K562 (cell line): ENCODE data around the gene EFR3B. TPM values are rescaled to one million over a fixed set of nuclear protein-coding genes. Genes with fewer than 3 reads are reported as not detected.

Experiments
- ATAC-seq: fragments of 200-7000 bp; cut with Tn5 transposase; 3 replicates; pipeline ENCODE4 v1.9.1; 2020; ENCODE audit warnings: moderate library complexity
- BruUV-seq: library from RNA; stranded (reverse); fragments of 400-500 nt; replicated peaks from 2 replicates; lab custom pipeline; 2021; lab: Mats Ljungman, UMichigan
- CTCF ChIA-PET: fragments of 300-600 bp; formaldehyde crosslinking; extraction: SDS; loops from one replicate; lab custom pipeline; 2021; ENCODE audit warnings: low intra/inter-chr PET ratio; lab: Yijun Ruan, JAX
- POLR2A ChIA-PET: fragments of 300-600, 350-650 bp; sonication (Branson Sonifier 250); formaldehyde crosslinking; extraction: SDS; loops from one replicate; lab custom pipeline; 2021; ENCODE audit warnings: antibody characterized with exemption, inconsistent platforms; lab: Yijun Ruan, JAX
- DNase-seq, 4 experiments: peaks; one replicate each; pipeline versions ENCODE4 v3.0.0 to v3.0.0-alpha.2; 2011 to 2018; ENCODE audit warnings: low spot score in 3 of 4, mixed read lengths in 3 of 4; ENCODE audit errors: extremely low read depth in 1 of 4
- FAIRE-seq: peaks from 2 replicates; lab custom pipeline; 2011; peaks lifted over from hg19 to GRCh38; lab: Jason Lieb, UNC
- H2AFZ ChIP-seq: 2 replicates; pipeline ENCODE4 v1.6.0; 2011; ENCODE audit warnings: low read depth, low read length, control low read depth, inconsistent platforms
- H3K27ac ChIP-seq: fragments of 200-600 bp; 3 replicates; pipeline ENCODE4 v1.8.0; 2011; ENCODE audit warnings: low read depth, mild to moderate bottlenecking, control low read depth, inconsistent platforms, low read length, moderate library complexity, mixed read lengths; ENCODE audit errors: extremely low read depth
- H3K27me3 ChIP-seq, 2 experiments: fragments of 300-600 bp in 1 of 2; 2 replicates in 1 of 2; 3 replicates in 1 of 2; pipeline versions ENCODE4 v1.6.0 to v1.8.0; 2011; ENCODE audit warnings: inconsistent platforms in 2 of 2, low read length in 2 of 2, mild to moderate bottlenecking in 1 of 2, mixed read lengths in 1 of 2, moderate library complexity in 1 of 2; ENCODE audit not compliant: control insufficient read depth in 2 of 2, insufficient read depth in 2 of 2
- H3K36me3 ChIP-seq: fragments of 300-600 bp; 3 replicates; pipeline ENCODE4 v1.8.0; 2011; ENCODE audit warnings: mild to moderate bottlenecking, low read length, inconsistent platforms; ENCODE audit not compliant: control insufficient read depth, insufficient read depth
- H3K4me1 ChIP-seq, 2 experiments: fragments of 200-600 bp in 1 of 2; replicated peaks in 1 of 2; 2 replicates in 1 of 2; 3 replicates in 1 of 2; pipeline versions ENCODE4 v1.5.1 to v1.8.0; 2011; ENCODE audit warnings: inconsistent platforms in 2 of 2, low read length in 2 of 2, mild to moderate bottlenecking in 1 of 2, mixed read lengths in 1 of 2, moderate library complexity in 1 of 2; ENCODE audit not compliant: control insufficient read depth in 2 of 2, insufficient read depth in 2 of 2
- H3K4me2 ChIP-seq: 2 replicates; pipeline ENCODE4 v1.6.1; 2011; ENCODE audit warnings: low read length, control low read depth, inconsistent platforms, mixed read lengths; ENCODE audit not compliant: insufficient read depth
- H3K4me3 ChIP-seq: fragments of 200-600 bp; sonication (generic), shearing (Covaris generic); 2 replicates; pipeline ENCODE4 v1.5.1; 2016; ENCODE audit warnings: control low read depth, inconsistent platforms
- H3K79me2 ChIP-seq: fragments of 200-600 bp; 3 replicates; pipeline ENCODE4 v1.8.0; 2011; ENCODE audit warnings: low read length, inconsistent platforms; ENCODE audit not compliant: control insufficient read depth, insufficient read depth
- H3K9ac ChIP-seq, 2 experiments: 2 replicates each; pipeline versions ENCODE4 v1.6.0 to v1.6.1; 2011; ENCODE audit warnings: low read depth in 2 of 2, low read length in 2 of 2, control low read depth in 1 of 2, inconsistent platforms in 1 of 2, mild to moderate bottlenecking in 1 of 2, mixed read lengths in 1 of 2; ENCODE audit not compliant: insufficient read depth in 1 of 2
- H3K9me1 ChIP-seq: one replicate; pipeline ENCODE4 v1.6.0; 2011; ENCODE audit warnings: inconsistent platforms, mild to moderate bottlenecking, low read length, moderate library complexity; ENCODE audit not compliant: control insufficient read depth, insufficient read depth
- H3K9me3 ChIP-seq: replicated peaks from 2 replicates; pipeline ENCODE4 v1.5.1; 2011; ENCODE audit warnings: low read depth, low read length, inconsistent platforms; ENCODE audit not compliant: control insufficient read depth, insufficient read depth
- H4K20me1 ChIP-seq: replicated peaks from 2 replicates; pipeline ENCODE4 v1.6.1; 2011; ENCODE audit warnings: low read length, inconsistent platforms, mixed read lengths; ENCODE audit not compliant: control insufficient read depth, insufficient read depth
- ADNP ChIP-seq: fragments of 200-800 bp; sonication (Bioruptor generic); IDR thresholded peaks from 2 replicates; pipeline ENCODE4 v1.6.1; 2016; ENCODE audit warnings: missing genetic modification characterization, missing compliant biosample characterization
- BMI1 ChIP-seq: fragments of 150-350 bp; IDR thresholded peaks from 2 replicates; pipeline ENCODE4 v1.6.1; 2014; ENCODE audit warnings: low read length
- C11orf30 ChIP-seq: fragments of 450-650 bp; IDR thresholded peaks from 2 replicates; pipeline ENCODE4 v1.6.1; 2016; ENCODE audit warnings: low read depth, mild to moderate bottlenecking
- CHD4 ChIP-seq: fragments of 200-600 bp; sonication (generic); IDR thresholded peaks from 3 replicates; pipeline ENCODE4 v1.6.1; 2012; ENCODE audit warnings: low read depth, mild to moderate bottlenecking, mixed read lengths, low read length, inconsistent platforms; ENCODE audit not compliant: insufficient read depth, insufficient replicate concordance, poor library complexity, severe bottlenecking
- ETS2 ChIP-seq: IDR thresholded peaks from 2 replicates; pipeline ENCODE4 v1.6.1; 2016; ENCODE audit warnings: borderline replicate concordance, missing genetic modification characterization, mild to moderate bottlenecking, moderate library complexity, missing compliant biosample characterization; ENCODE audit not compliant: poor library complexity, severe bottlenecking
- HES1 ChIP-seq: fragments of 450-650 bp; IDR thresholded peaks from 2 replicates; pipeline ENCODE4 v1.6.1; 2016; ENCODE audit warnings: low read depth, mild to moderate bottlenecking, moderate library complexity
- MAFF ChIP-seq: IDR thresholded peaks from 2 replicates; pipeline ENCODE4 v1.6.1; 2012; ENCODE audit warnings: low read length, improper control_type of control experiment
- NCOA1 ChIP-seq: fragments of 450-650 bp; IDR thresholded peaks from 2 replicates; pipeline ENCODE4 v1.6.1; 2016; ENCODE audit warnings: low read depth
- NCOR1 ChIP-seq: fragments of 450-650 bp; IDR thresholded peaks from 2 replicates; pipeline ENCODE4 v1.6.1; 2016; ENCODE audit warnings: mild to moderate bottlenecking, moderate library complexity
- RBM15 ChIP-seq: fragments of 200-400 bp; formaldehyde crosslinking; IDR thresholded peaks from 2 replicates; pipeline ENCODE4 v1.6.1; 2018; ENCODE audit warnings: mild to moderate bottlenecking, low read length, moderate library complexity; ENCODE audit not compliant: insufficient read depth
- SOX6 ChIP-seq: fragments of 450-650 bp; IDR thresholded peaks from 2 replicates; pipeline ENCODE4 v1.6.1; 2014; ENCODE audit warnings: mild to moderate bottlenecking
- SPI1 ChIP-seq: IDR thresholded peaks from 2 replicates; pipeline ENCODE4 v1.6.1; 2011; ENCODE audit warnings: low read depth, low read length, control low read depth, borderline replicate concordance
- TAF9B ChIP-seq: fragments of 450-650 bp; IDR thresholded peaks from 2 replicates; pipeline ENCODE4 v1.6.1; 2018; ENCODE audit warnings: mild to moderate bottlenecking; ENCODE audit not compliant: partially characterized antibody
- USF2 ChIP-seq: sonication (generic); formaldehyde crosslinking; IDR thresholded peaks from 2 replicates; pipeline ENCODE4 v1.5.0; 2020; ENCODE audit warnings: missing genetic modification reagents
- ZFP36 ChIP-seq: fragments of 150-350 bp; IDR thresholded peaks from 2 replicates; pipeline ENCODE4 v1.6.1; 2018; ENCODE audit warnings: low read length, low read depth; ENCODE audit not compliant: partially characterized antibody
- ZFPM2 ChIP-seq: fragments of 250-450 bp; sonication (Bioruptor Pico); IDR thresholded peaks from 2 replicates; pipeline ENCODE4 v1.5.1; 2022; ENCODE audit warnings: mild to moderate bottlenecking
- ZNF324 ChIP-seq: fragments of 250-450 bp; sonication (Bioruptor Pico); IDR thresholded peaks from 2 replicates; pipeline ENCODE4 v1.4.0; 2020; ENCODE audit warnings: mild to moderate bottlenecking
- WGBS: fragments of 100-300 bp; shearing (Covaris generic); methylation state at CpG from one replicate; pipeline ENCODE4 v1.1.6; 2016; ENCODE audit warnings: low coverage, mixed read lengths; ENCODE audit not compliant: insufficient coverage; ENCODE audit errors: missing lambda C conversion rate; 5-methylcytosine and 5-hydroxymethylcytosine counted together
- in situ Hi-C: fragments of 300-500 bp; cut with MboI; formaldehyde crosslinking; loops from 4 replicates; pipeline ENCODE4 v1.15.0; 2018; ENCODE audit warnings: inconsistent platforms, mixed read lengths
- intact Hi-C: fragments of 100-400 bp; cut with micrococcal nuclease; formaldehyde crosslinking; loops from 2 replicates; pipeline ENCODE4 v1.14.2; 2022
- polyA plus RNA-seq, 8 experiments: library from polyadenylated mRNA; depleted of rRNA in 4 of 8; stranded (reverse) in 5 of 8; unstranded in 3 of 8; fragments of >200 nt; fragmentation: Nextera tagmentation in 2 of 8; fragmentation: Illumina TruSeq in 1 of 8; extraction: Ambion mirVana in 2 of 8; extraction: Trizol in 1 of 8; gene quantifications; 2 replicates each; pipeline versions ENCODE4 v1.2.1 to v1.2.3, GENCODE V29; 2011 to 2014; ENCODE audit warnings: inconsistent platforms in 1 of 8, missing spikeins in 1 of 8
- total RNA-seq, 7 experiments: library from RNA; depleted of rRNA in 6 of 7; stranded (reverse); fragments of >200 nt in 6 of 7; fragmentation: Illumina TruSeq in 2 of 7; extraction: Trizol in 2 of 7; gene quantifications; 2 replicates each; pipeline versions ENCODE4 v1.2.1 to v1.2.3, GENCODE V29; 2011 to 2021; ENCODE audit warnings: low replicate concordance in 1 of 7

Gene EFR3B
- total and polyA plus RNA-seq, 9 of the 15 experiments (the other 6 are each of a cell fraction or from before 2014, with no cell fraction given), result not detected

- Histone ChIP-seq H3K4me3 (no peak overlapping the region), H3K36me3 (no peaks in the 10 kb centered on the region), H3K79me2 (no peaks in the 10 kb centered on the region), H3K4me2 (no peak overlapping the region), H3K9ac (no peak overlapping the region), H3K9me1 (no peaks in the 10 kb centered on the region), H3K4me1 (no peaks in the 10 kb centered on the region; a peak in 2 of 5 replicates), H2AFZ (no peak overlapping the region), H3K9me3 (no peaks in the 10 kb centered on the region), H3K27ac (no peak overlapping the region), H4K20me1 (no peaks in the 10 kb centered on the region; the same call in none of the 2 replicates), H3K27me3 (peaks cover 35 to 66% of the 10 kb centered on the region in 2 experiments; a peak in 4 of 5 replicates)
- no peak for TF ChIP-seq C11orf30
- no peak for TF ChIP-seq NCOA1
- no peak for TF ChIP-seq ZFPM2 (CRISPR knock-in tag)
- no peak for TF ChIP-seq ADNP (tag)
- TF ChIP-seq TAF9B, result no peak
- DNase-seq, result no peak
- in situ Hi-C loops, result loop anchor here (10.0 kb wide), 1 partner anchor 720 kb away; no protein-coding TSS in a partner anchor
- POLR2A ChIA-PET, result no interaction called here
- 2% methylated on average over 7 of the region's 7 CpGs for WGBS
- no peak for ATAC-seq
- intact Hi-C loops, result loop anchor here (5.0 kb wide), 1 partner anchor 298 kb away; no protein-coding TSS in a partner anchor
- no TSS peak for BruUV-seq
- CTCF ChIA-PET, result no interaction called here
- FAIRE-seq, result no peak
Observed at GRCh38 chr2:25125189-25125588, 83.3 kb downstream of the EFR3B start.

- H3K4me1 ChIP-seq, result no peaks in the 10 kb centered on the region; a peak in 2 of 5 replicates
- no peak overlapping the region for H3K9ac ChIP-seq
- ChIA-PET POLR2A (no interaction called here), CTCF (no interaction called here)
- H3K27ac ChIP-seq, result no peak overlapping the region
- ATAC-seq, result no peak
- no peaks in the 10 kb centered on the region for H3K36me3 ChIP-seq
- FAIRE-seq, result no peak
- no peaks in the 10 kb centered on the region; the same call in none of the 2 replicates for H4K20me1 ChIP-seq
- no peak overlapping the region for H3K4me3 ChIP-seq
- no peaks in the 10 kb centered on the region for H3K9me1 ChIP-seq
- in situ Hi-C loops, result loop anchor here (10.0 kb wide), 1 partner anchor 721 kb away; no protein-coding TSS in a partner anchor
- intact Hi-C loops, result loop anchor here (5.0 kb wide), 1 partner anchor 299 kb away; no protein-coding TSS in a partner anchor
- H3K4me2 ChIP-seq, result no peak overlapping the region
- peaks cover 35 to 70% of the 10 kb centered on the region in 2 experiments; a peak in 4 of 5 replicates for H3K27me3 ChIP-seq
- H3K79me2 ChIP-seq, result no peaks in the 10 kb centered on the region
- no peak for DNase-seq
- 35% methylated on average over 4 of the region's 4 CpGs for WGBS
- no TSS peak for BruUV-seq
- H2AFZ ChIP-seq, result no peak overlapping the region
- H3K9me3 ChIP-seq, result no peaks in the 10 kb centered on the region
- no peak for TF ChIP-seq HES1
- TF ChIP-seq ETS2, result no peak
- TF ChIP-seq ZNF324 (CRISPR knock-in tag), result no peak
- TF ChIP-seq SOX6, result no peak
- TF ChIP-seq BMI1, result no peak
- TF ChIP-seq RBM15, result no peak
- TF ChIP-seq NCOR1, result no peak
- TF ChIP-seq SPI1, result no peak
- no peak for TF ChIP-seq ZFP36
- TF ChIP-seq CHD4, result no peak
- no peak for TF ChIP-seq USF2 (CRISPR knock-in tag)
- TF ChIP-seq MAFF, result no peak
Observed at GRCh38 chr2:25125976-25126375, 84.1 kb downstream of the EFR3B start.
